GM18951 (cell line): ENCODE measurements around the gene CES3.
"Not testable (repeated sequence)": the region's sequence is repeated elsewhere in the genome, so short reads cannot be mapped to it uniquely, and the experiment has no call there.

Experiments
- POLR2A ChIP-seq: IDR thresholded peaks from 4 replicates; pipeline ENCODE4 v1.6.1; 2011; ENCODE audit warnings: mild to moderate bottlenecking; ENCODE audit not compliant: insufficient read length, insufficient read depth; ENCODE audit errors: extremely low read depth
- in situ Hi-C: fragments of 300-500 bp; cut with MboI; formaldehyde crosslinking; loops from one replicate; pipeline ENCODE4 v1.12.0; 2022; ENCODE audit warnings: low sequenced_read_pairs, mixed read lengths, inconsistent platforms; ENCODE audit not compliant: unreplicated experiment

Gene CES3

GRCh38 chr16:66934138-66934838 is 26.8 kb upstream of the CES3 start, which contains the start of gene CIAO2B:
Gene CIAO2B (minus strand): TSS chr16:66934402. CDS start chr16:66934364, 38 bp downstream.
- TF ChIP-seq POLR2A: peak; percentile 91
- in situ Hi-C loops: no loop called here

- in situ Hi-C loops: not testable (repeated sequence)
Measured at GRCh38 chr16:66934839-66935313, 26.2 kb upstream of the CES3 start.

GRCh38 chr16:66935314-66936011 is 25.6 kb upstream of the CES3 start, which contains the start of gene CES2:
Gene CES2 (plus strand): TSS chr16:66935516. CDS start chr16:66935636, 120 bp downstream.
- in situ Hi-C loops: no loop called here
- TF ChIP-seq POLR2A: no peak

GRCh38 chr16:66936462-66936861 is 24.6 kb upstream of the CES3 start:
- no peak for TF ChIP-seq POLR2A
- in situ Hi-C loops: no loop called here

GRCh38 chr16:66936889-66937554 is 24.0 kb upstream of the CES3 start:
- TF ChIP-seq POLR2A: no peak
- in situ Hi-C loops: no loop called here

- no peak for TF ChIP-seq POLR2A
Measured at GRCh38 chr16:66937725-66938337, 23.2 kb upstream of the CES3 start.

GRCh38 chr16:66939366-66939765 is 21.7 kb upstream of the CES3 start:
- no peak for TF ChIP-seq POLR2A
- in situ Hi-C loops: no loop called here

More at GRCh38 chr16:66937725-66938337, 23.2 kb upstream of the CES3 start:
- in situ Hi-C loops: no loop called here

- in situ Hi-C loops: no loop called here
- no peak for TF ChIP-seq POLR2A
Measured at GRCh38 chr16:66940236-66940635, 20.8 kb upstream of the CES3 start.

GRCh38 chr16:66942981-66943380 is 18.1 kb upstream of the CES3 start:
- in situ Hi-C loops: no loop called here
- no peak for TF ChIP-seq POLR2A

GRCh38 chr16:66943426-66944053 is 17.5 kb upstream of the CES3 start:
- no peak for TF ChIP-seq POLR2A
- in situ Hi-C loops: no loop called here

- in situ Hi-C loops: no loop called here
- no peak for TF ChIP-seq POLR2A
Measured at GRCh38 chr16:66944054-66944441, 17.0 kb upstream of the CES3 start.

- in situ Hi-C loops: not testable (repeated sequence)
Measured at GRCh38 chr16:66944971-66945370, 16.1 kb upstream of the CES3 start.

- in situ Hi-C loops: no loop called here
- TF ChIP-seq POLR2A: no peak
Measured at GRCh38 chr16:66945939-66946338, 15.1 kb upstream of the CES3 start.
